Measurements from ENCODE around the gene TTC3. TPM values are rescaled to one million over a fixed set of nuclear protein-coding genes. Genes with fewer than 3 reads are reported as not detected.

The TTC3 gene
- total RNA-seq, 1 experiment from 2014 or later: 71.5 TPM

DNA sequence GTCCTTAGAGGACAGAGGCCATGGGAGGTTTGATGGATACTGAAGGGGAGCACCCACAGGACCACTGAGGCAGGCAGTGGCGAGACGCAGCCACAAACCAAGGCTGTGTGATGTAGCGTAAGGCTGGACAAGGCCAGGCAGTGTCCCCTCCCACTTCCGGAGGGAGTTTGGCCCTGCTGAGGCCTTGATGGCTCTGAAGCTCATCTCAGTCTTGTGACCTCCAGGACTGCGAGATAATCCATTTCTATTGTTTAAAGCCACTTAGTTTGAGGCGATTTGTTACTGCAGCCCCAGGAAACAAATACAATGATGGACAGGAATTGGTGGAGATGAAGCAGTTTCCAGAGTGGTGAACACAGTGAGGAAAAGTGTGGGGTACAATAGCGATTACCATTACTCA, 15.4 kb upstream of the TTC3 start:
- no peak overlapping the region for H3K9ac ChIP-seq (ENCODE audit: low read length)
- no peak overlapping the region for H3K4me2 ChIP-seq (ENCODE audit: low read length)
- RAD21 ChIA-PET (ENCODE audit: low non-redundant PET in 1 of 2, low total read pairs in 2 of 2, uncharacterized antibody in 2 of 2, unreplicated experiment in 2 of 2): no interaction called here
- H4K20me1 ChIP-seq (ENCODE audit: insufficient read depth): no peaks in the 10 kb centered on the region
- no peak for TF ChIP-seq EZH2 (IDR thresholded peaks at IDR 0.05)
- no peak for TF ChIP-seq ELF1 (IDR thresholded peaks at IDR 0.05; ENCODE audit: borderline replicate concordance, low read depth)
- no peak for TF ChIP-seq JUND (IDR thresholded peaks at IDR 0.05)
- TF ChIP-seq SIN3A (IDR thresholded peaks at IDR 0.05; ENCODE audit: low read depth): no peak
- no peak for TF ChIP-seq FOSL1 (IDR thresholded peaks at IDR 0.05; ENCODE audit: low read depth)
- TF ChIP-seq RAD21 (IDR thresholded peaks at IDR 0.05; ENCODE audit: low read depth): no peak
- TF ChIP-seq CTCF (IDR thresholded peaks at IDR 0.05 in 2 of 3, conservative IDR thresholded peaks at IDR 0.05 in 1 of 3; ENCODE audit: borderline replicate concordance in 1 of 3, insufficient read depth in 1 of 3, low read depth in 2 of 3, low read length in 2 of 3): no peak
- TF ChIP-seq, protein P1, sequence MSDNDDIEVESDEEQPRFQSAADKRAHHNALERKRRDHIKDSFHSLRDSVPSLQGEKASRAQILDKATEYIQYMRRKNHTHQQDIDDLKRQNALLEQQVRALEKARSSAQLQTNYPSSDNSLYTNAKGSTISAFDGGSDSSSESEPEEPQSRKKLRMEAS (IDR thresholded peaks at IDR 0.05): no peak
- TF ChIP-seq ZBTB33 (IDR thresholded peaks at IDR 0.05; ENCODE audit: extremely low read depth, insufficient replicate concordance, low read length): no peak
- no peak for TF ChIP-seq REST (IDR thresholded peaks at IDR 0.05; ENCODE audit: low read depth)
- no peak for TF ChIP-seq EZH2phosphoT487 (IDR thresholded peaks at IDR 0.05; ENCODE audit: borderline replicate concordance)
- TF ChIP-seq TCF7L2 (IDR thresholded peaks at IDR 0.05; ENCODE audit: borderline replicate concordance, extremely low read depth, insufficient read depth, insufficient read length): no peak
- no peak for TF ChIP-seq POLR2AphosphoS5 (IDR thresholded peaks at IDR 0.05; ENCODE audit: low read depth, low read length)
- no peak for TF ChIP-seq POLR2A (IDR thresholded peaks at IDR 0.05; ENCODE audit: borderline replicate concordance, extremely low read depth, insufficient read depth, insufficient read length)
- peaks cover 12 to 15% of the 10 kb centered on the region in 2 experiments for H3K4me1 ChIP-seq (ENCODE audit: control insufficient read depth in 1 of 2, insufficient read depth in 2 of 2, low read length in 2 of 2)
- H3K4me3 ChIP-seq (replicated peaks in 1 of 2; ENCODE audit: low read depth in 1 of 2, low read length in 2 of 2): no peak overlapping the region
- POLR2A ChIA-PET: no interaction called here
- ATAC-seq (no peak), DNase-seq (ENCODE audit: low read depth, low spot score) (no peak)
- CTCF ChIA-PET: no interaction called here
- no TSS peak for BruUV-seq (replicated peaks)
- H3K9me2 ChIP-seq (ENCODE audit: insufficient read depth): no peaks in the 10 kb centered on the region
- no peaks in the 10 kb centered on the region for H3K27me3 ChIP-seq (ENCODE audit: insufficient read depth, low read length)
- intact Hi-C loops (cut with micrococcal nuclease): no loop called here
- no peaks in the 10 kb centered on the region for H3K36me3 ChIP-seq (ENCODE audit: control insufficient read depth in 1 of 2, insufficient read depth in 2 of 2, low read length in 2 of 2)
- H3K27ac ChIP-seq (ENCODE audit: low read depth, low read length): no peak overlapping the region
- no peaks in the 10 kb centered on the region for H3K79me2 ChIP-seq (ENCODE audit: insufficient read depth, low read length)
- peaks cover 0 to 4% of the 10 kb centered on the region in 2 experiments; a peak in 2 of 4 replicates for H3K9me3 ChIP-seq (ENCODE audit: control insufficient read depth in 1 of 2, insufficient read depth in 1 of 2, low read depth in 1 of 2, low read length in 2 of 2)
- no peak overlapping the region for H2AFZ ChIP-seq (ENCODE audit: low read depth, low read length, poor library complexity, severe bottlenecking)

Measured in HCT116 (cell line).